Astrocyte (in vitro differentiated cells and primary cell): Measurements from ENCODE around the gene FBLIM1.

Experiments used
- CTCF ChIP-seq: IDR thresholded peaks from 2 replicates; pipeline ENCODE4 v1.5.1; 2011; ENCODE audit warnings: low read depth, mild to moderate bottlenecking, inconsistent platforms, low read length, moderate library complexity; ENCODE audit not compliant: insufficient read depth
- EZH2 ChIP-seq: IDR thresholded peaks from 2 replicates; pipeline ENCODE4 v1.6.1; 2012; ENCODE audit warnings: mild to moderate bottlenecking, low read length, inconsistent platforms; ENCODE audit not compliant: insufficient read depth

- TF ChIP-seq CTCF (no peak), EZH2 (no peak)
Observed at GRCh38 chr1:15709226-15709625, 49.4 kb upstream of the FBLIM1 start.
